Esophagus squamous epithelium (tissue), 4 donors: Measurements from ENCODE around the gene CD164.

Source experiments
- POLR2A ChIP-seq, 4 donors: fragments of 450-650 bp; IDR thresholded peaks; one replicate each; pipeline ENCODE4 v1.6.1; 2017; ENCODE audit warnings: antibody characterized with exemption in 4 of 4, mild to moderate bottlenecking in 4 of 4, moderate library complexity in 3 of 4
- TF ChIP-seq, protein P1 (sequence below), 6 experiments: fragments of 450-650 bp in 4 of 6; fragments of 200-600 bp in 2 of 6; sonication (generic) in 2 of 6; IDR thresholded peaks; one replicate each; pipeline ENCODE4 v1.5.1; 2016 to 2019; ENCODE audit warnings: antibody characterized with exemption in 6 of 6, mild to moderate bottlenecking in 4 of 6, moderate library complexity in 4 of 6

DNA sequence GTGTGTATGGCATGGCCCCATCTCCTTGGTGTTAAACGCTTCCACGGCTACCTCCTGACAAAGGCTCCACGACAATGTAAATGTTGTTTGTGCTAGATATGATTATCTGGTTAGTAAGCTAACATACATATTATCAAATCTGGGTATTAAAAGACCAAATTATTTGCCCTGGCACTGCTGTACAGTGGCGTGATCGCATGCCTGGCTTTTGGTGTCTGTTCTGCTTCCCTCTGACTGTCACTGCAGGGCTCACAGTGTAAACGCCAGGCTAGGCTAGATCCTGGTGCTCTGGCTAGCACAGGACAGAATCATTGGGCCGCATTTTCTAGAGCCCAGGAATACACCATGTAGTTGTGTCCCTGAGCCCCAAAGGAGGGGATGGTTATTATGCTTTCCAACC, 38.7 kb downstream of the CD164 start:
- TF ChIP-seq, protein P1, sequence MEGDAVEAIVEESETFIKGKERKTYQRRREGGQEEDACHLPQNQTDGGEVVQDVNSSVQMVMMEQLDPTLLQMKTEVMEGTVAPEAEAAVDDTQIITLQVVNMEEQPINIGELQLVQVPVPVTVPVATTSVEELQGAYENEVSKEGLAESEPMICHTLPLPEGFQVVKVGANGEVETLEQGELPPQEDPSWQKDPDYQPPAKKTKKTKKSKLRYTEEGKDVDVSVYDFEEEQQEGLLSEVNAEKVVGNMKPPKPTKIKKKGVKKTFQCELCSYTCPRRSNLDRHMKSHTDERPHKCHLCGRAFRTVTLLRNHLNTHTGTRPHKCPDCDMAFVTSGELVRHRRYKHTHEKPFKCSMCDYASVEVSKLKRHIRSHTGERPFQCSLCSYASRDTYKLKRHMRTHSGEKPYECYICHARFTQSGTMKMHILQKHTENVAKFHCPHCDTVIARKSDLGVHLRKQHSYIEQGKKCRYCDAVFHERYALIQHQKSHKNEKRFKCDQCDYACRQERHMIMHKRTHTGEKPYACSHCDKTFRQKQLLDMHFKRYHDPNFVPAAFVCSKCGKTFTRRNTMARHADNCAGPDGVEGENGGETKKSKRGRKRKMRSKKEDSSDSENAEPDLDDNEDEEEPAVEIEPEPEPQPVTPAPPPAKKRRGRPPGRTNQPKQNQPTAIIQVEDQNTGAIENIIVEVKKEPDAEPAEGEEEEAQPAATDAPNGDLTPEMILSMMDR (IDR thresholded peaks at IDR 0.05): no peak
- TF ChIP-seq POLR2A (IDR thresholded peaks at IDR 0.05): no peak
